KG1 (cell line): ENCODE results near the gene KCNH3.
"Not testable (repeated sequence)": the region's sequence is repeated elsewhere in the genome, so short reads cannot be mapped to it uniquely, and the experiment has no call there.

ENCODE experiments used
- DNase-seq: peaks from one replicate; lab custom pipeline; 2025; lab: John Stamatoyannopoulos, UW

Gene KCNH3

DNA sequence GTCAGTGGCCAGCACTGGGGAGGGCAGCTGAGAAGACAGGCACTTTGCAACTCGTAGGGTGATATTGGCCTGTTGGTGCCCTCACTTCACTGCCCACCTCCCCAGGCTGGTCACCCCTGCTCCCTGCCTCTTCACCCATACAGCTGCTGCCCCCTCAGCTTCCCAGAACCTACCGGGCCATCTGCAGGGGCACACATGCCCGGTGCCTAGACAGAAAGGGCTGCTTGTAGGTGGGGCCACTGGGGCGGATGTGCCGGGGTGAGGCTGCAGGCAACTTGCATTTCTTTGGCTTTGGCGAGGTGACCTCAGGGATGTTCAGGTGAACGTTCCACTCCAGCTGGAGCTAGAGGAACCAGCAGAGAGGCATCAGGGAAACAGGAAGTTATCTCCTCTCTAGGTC, 49.5 kb downstream of the KCNH3 start:
- DNase-seq: no peak

GRCh38 chr12:49588721-49589516, 50.1 kb downstream of the KCNH3 start:
- DNase-seq: no peak

- no peak for DNase-seq
Measured at GRCh38 chr12:49598527-49598926, 59.7 kb downstream of the KCNH3 start.

- no peak for DNase-seq
Measured at GRCh38 chr12:49599961-49600360, 61.1 kb downstream of the KCNH3 start.

DNA sequence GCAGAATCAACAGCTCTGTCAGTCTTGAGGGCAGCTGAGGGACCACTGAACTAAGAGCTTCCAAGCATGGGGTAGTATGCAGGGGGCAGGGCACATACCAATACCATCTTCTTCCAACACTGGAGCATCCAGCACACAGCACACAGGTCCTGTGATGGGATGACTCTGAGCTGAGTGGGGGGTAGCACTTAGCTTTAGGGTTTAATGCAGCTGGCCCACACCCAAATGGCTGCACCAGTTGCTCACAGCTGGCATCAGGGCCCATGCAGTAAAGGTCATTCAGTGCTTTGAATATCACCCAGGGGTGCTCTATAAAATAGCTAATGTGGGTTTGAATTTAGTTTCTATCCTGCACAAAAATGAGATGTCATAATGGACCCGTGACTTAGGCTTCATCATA, 64.9 kb downstream of the KCNH3 start:
- DNase-seq: no peak

DNA sequence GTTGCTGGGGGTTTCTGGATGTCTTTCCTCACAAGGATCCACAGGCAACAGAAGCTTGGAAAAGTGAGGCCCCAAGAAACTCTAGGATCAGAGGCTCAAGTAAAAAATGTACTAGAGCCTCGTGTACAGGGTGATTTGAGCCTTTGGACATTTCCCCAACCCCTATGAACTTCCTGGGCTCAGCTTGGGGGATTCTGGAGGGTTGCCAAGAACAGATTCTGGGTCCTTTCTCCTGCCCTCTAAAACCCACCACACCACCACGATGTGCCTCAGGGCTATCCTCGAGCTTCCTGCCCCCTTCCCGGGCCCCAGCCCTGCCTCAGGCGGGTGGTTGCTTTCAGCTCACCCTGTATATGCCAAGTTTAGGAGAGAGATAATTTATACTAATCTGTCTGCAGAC, 66.0 kb downstream of the KCNH3 start:
- no peak for DNase-seq

GRCh38 chr12:49605539-49605938, 66.7 kb downstream of the KCNH3 start, which contains the start of gene FAM186B:
TSS of gene FAM186B (minus strand) at chr12:49605639. CDS start at chr12:49605477, 162 bp downstream.
- DNase-seq: not testable (repeated sequence)
